SK-N-SH treated with all-trans-retinoic acid at 6 μM for 48 hours (cell line): Measurements from ENCODE around the gene PSD2.

Source experiments
- ATAC-seq: fragments of 200-7000 bp; cut with Tn5 transposase; 3 replicates; pipeline ENCODE4 v1.9.1; 2020; ENCODE audit warnings: mild to moderate bottlenecking, moderate library complexity
- ARNTL ChIP-seq: fragments of 450-650 bp; formaldehyde crosslinking; IDR thresholded peaks from 2 replicates; pipeline ENCODE4 v1.5.0; 2020; ENCODE audit warnings: low read depth, mild to moderate bottlenecking, moderate library complexity, borderline replicate concordance
- BACH2 ChIP-seq: fragments of 250-450 bp; sonication (Bioruptor Pico); IDR thresholded peaks from 2 replicates; pipeline ENCODE4 v1.9.0; 2021; ENCODE audit warnings: mild to moderate bottlenecking, borderline replicate concordance
- CREB5 ChIP-seq: fragments of 250-450 bp; sonication (Bioruptor Pico); IDR thresholded peaks from 2 replicates; pipeline ENCODE4 v1.5.1; 2020; ENCODE audit warnings: low read depth, mild to moderate bottlenecking, moderate library complexity
- ESRRG ChIP-seq: fragments of 250-450 bp; sonication (Bioruptor Pico); IDR thresholded peaks from 2 replicates; pipeline ENCODE4 v1.6.1; 2021; ENCODE audit warnings: mild to moderate bottlenecking
- ISL1 ChIP-seq: fragments of 250-450 bp; sonication (Bioruptor Pico); IDR thresholded peaks from 2 replicates; pipeline ENCODE4 v2.1.2; 2022; ENCODE audit warnings: mild to moderate bottlenecking, moderate library complexity
- OSR1 ChIP-seq: fragments of 250-450 bp; sonication (Bioruptor Pico); IDR thresholded peaks from 2 replicates; pipeline ENCODE4 v1.8.0; 2022; ENCODE audit warnings: moderate library complexity, mild to moderate bottlenecking, inconsistent platforms
- PPARA ChIP-seq: fragments of 250-450 bp; sonication (Bioruptor Pico); IDR thresholded peaks from 2 replicates; pipeline ENCODE4 v1.5.0; 2020; ENCODE audit warnings: mild to moderate bottlenecking, borderline replicate concordance
- RARB ChIP-seq: fragments of 250-450 bp; sonication (Bioruptor Pico); IDR thresholded peaks from 2 replicates; pipeline ENCODE4 v1.8.0; 2021; ENCODE audit warnings: mild to moderate bottlenecking, moderate library complexity
- SNAI2 ChIP-seq: fragments of 250-450 bp; sonication (Bioruptor Pico); IDR thresholded peaks from 2 replicates; pipeline ENCODE4 v1.5.0; 2020; ENCODE audit warnings: mild to moderate bottlenecking, moderate library complexity
- TCF4 ChIP-seq: fragments of 250-450 bp; sonication (Bioruptor Pico); IDR thresholded peaks from 2 replicates; pipeline ENCODE4 v1.8.0; 2021; ENCODE audit warnings: mild to moderate bottlenecking, moderate library complexity, borderline replicate concordance
- TOX ChIP-seq: fragments of 250-450 bp; sonication (Bioruptor Pico); IDR thresholded peaks from 2 replicates; pipeline ENCODE4 v1.8.0; 2021; ENCODE audit warnings: mild to moderate bottlenecking, moderate library complexity, borderline replicate concordance
- ZC3H10 ChIP-seq: fragments of 250-450 bp; sonication (Bioruptor Pico); IDR thresholded peaks from 2 replicates; pipeline ENCODE4 v1.5.1; 2021; ENCODE audit warnings: mild to moderate bottlenecking, moderate library complexity
- ZFP30 ChIP-seq: fragments of 450-650 bp; formaldehyde crosslinking; IDR thresholded peaks from 2 replicates; pipeline ENCODE4 v1.5.0; 2022; ENCODE audit warnings: mild to moderate bottlenecking, moderate library complexity
- ZNF565 ChIP-seq: fragments of 450-650 bp; formaldehyde crosslinking; conservative IDR thresholded peaks from 2 replicates; pipeline ENCODE4 v1.5.0; 2020; ENCODE audit warnings: low read depth, mild to moderate bottlenecking, moderate library complexity
- ZNF8 ChIP-seq: fragments of 450-650 bp; formaldehyde crosslinking; IDR thresholded peaks from 2 replicates; pipeline ENCODE4 v1.5.0; 2020; ENCODE audit warnings: mild to moderate bottlenecking, moderate library complexity
- TF ChIP-seq, protein P1 (sequence below): fragments of 250-450 bp; sonication (Bioruptor Pico); IDR thresholded peaks from 2 replicates; pipeline ENCODE4 v1.5.0; 2020; ENCODE audit warnings: mild to moderate bottlenecking, moderate library complexity
- TF ChIP-seq, protein P2 (sequence below): fragments of 250-450 bp; sonication (Bioruptor Pico); IDR thresholded peaks from 2 replicates; pipeline ENCODE4 v1.5.1; 2021; ENCODE audit warnings: mild to moderate bottlenecking, moderate library complexity
- TF ChIP-seq, protein P3 (sequence below): fragments of 250-450 bp; sonication (Bioruptor Pico); IDR thresholded peaks from 2 replicates; pipeline ENCODE4 v1.8.0; 2020; ENCODE audit warnings: mild to moderate bottlenecking, moderate library complexity, borderline replicate concordance

Gene PSD2

GRCh38 chr5:139871614-139872013 lies 76.0 kb downstream of the PSD2 start:
- TF ChIP-seq OSR1 (no peak), ESRRG (CRISPR knock-in tag) (no peak), RARB (no peak), ZNF8 (CRISPR knock-in tag) (no peak), TOX (CRISPR knock-in tag) (no peak), PPARA (no peak), ZFP30 (no peak)
- TF ChIP-seq, protein P1, sequence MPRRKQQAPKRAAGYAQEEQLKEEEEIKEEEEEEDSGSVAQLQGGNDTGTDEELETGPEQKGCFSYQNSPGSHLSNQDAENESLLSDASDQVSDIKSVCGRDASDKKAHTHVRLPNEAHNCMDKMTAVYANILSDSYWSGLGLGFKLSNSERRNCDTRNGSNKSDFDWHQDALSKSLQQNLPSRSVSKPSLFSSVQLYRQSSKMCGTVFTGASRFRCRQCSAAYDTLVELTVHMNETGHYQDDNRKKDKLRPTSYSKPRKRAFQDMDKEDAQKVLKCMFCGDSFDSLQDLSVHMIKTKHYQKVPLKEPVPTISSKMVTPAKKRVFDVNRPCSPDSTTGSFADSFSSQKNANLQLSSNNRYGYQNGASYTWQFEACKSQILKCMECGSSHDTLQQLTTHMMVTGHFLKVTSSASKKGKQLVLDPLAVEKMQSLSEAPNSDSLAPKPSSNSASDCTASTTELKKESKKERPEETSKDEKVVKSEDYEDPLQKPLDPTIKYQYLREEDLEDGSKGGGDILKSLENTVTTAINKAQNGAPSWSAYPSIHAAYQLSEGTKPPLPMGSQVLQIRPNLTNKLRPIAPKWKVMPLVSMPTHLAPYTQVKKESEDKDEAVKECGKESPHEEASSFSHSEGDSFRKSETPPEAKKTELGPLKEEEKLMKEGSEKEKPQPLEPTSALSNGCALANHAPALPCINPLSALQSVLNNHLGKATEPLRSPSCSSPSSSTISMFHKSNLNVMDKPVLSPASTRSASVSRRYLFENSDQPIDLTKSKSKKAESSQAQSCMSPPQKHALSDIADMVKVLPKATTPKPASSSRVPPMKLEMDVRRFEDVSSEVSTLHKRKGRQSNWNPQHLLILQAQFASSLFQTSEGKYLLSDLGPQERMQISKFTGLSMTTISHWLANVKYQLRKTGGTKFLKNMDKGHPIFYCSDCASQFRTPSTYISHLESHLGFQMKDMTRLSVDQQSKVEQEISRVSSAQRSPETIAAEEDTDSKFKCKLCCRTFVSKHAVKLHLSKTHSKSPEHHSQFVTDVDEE (CRISPR knock-in tag), result no peak
- TF ChIP-seq, all 23 proteins: peak for 0

GRCh38 chr5:139872052-139872766 lies 76.6 kb downstream of the PSD2 start:
- TF ChIP-seq ZNF8 (CRISPR knock-in tag) (no peak), CREB5 (CRISPR knock-in tag) (no peak), ZFP30 (no peak), TOX (CRISPR knock-in tag) (no peak), RARB (no peak), SNAI2 (no peak), TCF4 (CRISPR knock-in tag) (no peak), OSR1 (no peak), ZNF565 (CRISPR knock-in tag) (no peak), ARNTL (no peak), PPARA (no peak), ESRRG (CRISPR knock-in tag) (no peak), ZC3H10 (CRISPR knock-in tag) (no peak), ISL1 (no peak), BACH2 (no peak)
- TF ChIP-seq, protein P1 (CRISPR knock-in tag), result no peak
- TF ChIP-seq, protein P2, sequence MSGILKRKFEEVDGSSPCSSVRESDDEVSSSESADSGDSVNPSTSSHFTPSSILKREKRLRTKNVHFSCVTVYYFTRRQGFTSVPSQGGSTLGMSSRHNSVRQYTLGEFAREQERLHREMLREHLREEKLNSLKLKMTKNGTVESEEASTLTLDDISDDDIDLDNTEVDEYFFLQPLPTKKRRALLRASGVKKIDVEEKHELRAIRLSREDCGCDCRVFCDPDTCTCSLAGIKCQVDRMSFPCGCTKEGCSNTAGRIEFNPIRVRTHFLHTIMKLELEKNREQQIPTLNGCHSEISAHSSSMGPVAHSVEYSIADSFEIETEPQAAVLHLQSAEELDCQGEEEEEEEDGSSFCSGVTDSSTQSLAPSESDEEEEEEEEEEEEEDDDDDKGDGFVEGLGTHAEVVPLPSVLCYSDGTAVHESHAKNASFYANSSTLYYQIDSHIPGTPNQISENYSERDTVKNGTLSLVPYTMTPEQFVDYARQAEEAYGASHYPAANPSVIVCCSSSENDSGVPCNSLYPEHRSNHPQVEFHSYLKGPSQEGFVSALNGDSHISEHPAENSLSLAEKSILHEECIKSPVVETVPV, result no peak
- TF ChIP-seq, protein P3, sequence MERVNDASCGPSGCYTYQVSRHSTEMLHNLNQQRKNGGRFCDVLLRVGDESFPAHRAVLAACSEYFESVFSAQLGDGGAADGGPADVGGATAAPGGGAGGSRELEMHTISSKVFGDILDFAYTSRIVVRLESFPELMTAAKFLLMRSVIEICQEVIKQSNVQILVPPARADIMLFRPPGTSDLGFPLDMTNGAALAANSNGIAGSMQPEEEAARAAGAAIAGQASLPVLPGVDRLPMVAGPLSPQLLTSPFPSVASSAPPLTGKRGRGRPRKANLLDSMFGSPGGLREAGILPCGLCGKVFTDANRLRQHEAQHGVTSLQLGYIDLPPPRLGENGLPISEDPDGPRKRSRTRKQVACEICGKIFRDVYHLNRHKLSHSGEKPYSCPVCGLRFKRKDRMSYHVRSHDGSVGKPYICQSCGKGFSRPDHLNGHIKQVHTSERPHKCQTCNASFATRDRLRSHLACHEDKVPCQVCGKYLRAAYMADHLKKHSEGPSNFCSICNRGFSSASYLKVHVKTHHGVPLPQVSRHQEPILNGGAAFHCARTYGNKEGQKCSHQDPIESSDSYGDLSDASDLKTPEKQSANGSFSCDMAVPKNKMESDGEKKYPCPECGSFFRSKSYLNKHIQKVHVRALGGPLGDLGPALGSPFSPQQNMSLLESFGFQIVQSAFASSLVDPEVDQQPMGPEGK (CRISPR knock-in tag), result no peak
- no peak for ATAC-seq

More at GRCh38 chr5:139871614-139872013, 76.0 kb downstream of the PSD2 start:
- ATAC-seq, result no peak
